ENCODE data around the gene GUK1.

Gene GUK1

GRCh38 chr1:228152918-228153258 is 12.8 kb downstream of the GUK1 start:
- no peak overlapping the region for H3K4me2 ChIP-seq (ENCODE audit: low read length)
- H3K27ac ChIP-seq: no peak overlapping the region
- H3K27me3 ChIP-seq (ENCODE audit: control insufficient read depth, insufficient read depth, low read length): no peaks in the 10 kb centered on the region
- H3K79me2 ChIP-seq: peaks cover 8% of the 10 kb centered on the region
- no peak overlapping the region for H2AFZ ChIP-seq
- H3K9me3 ChIP-seq (ENCODE audit: control insufficient read depth, low read length): no peaks in the 10 kb centered on the region
- H3K36me3 ChIP-seq (ENCODE audit: control insufficient read depth, insufficient read depth, low read length): no peaks in the 10 kb centered on the region
- peaks cover 6% of the 10 kb centered on the region for H3K4me1 ChIP-seq
- TF ChIP-seq CTCF (IDR thresholded peaks at IDR 0.05): no peak
- no peak overlapping the region for H3K9ac ChIP-seq
- H3K4me3 ChIP-seq (ENCODE audit: low read depth, low read length): no peak overlapping the region

GRCh38 chr1:228154021-228154669 is 14.1 kb downstream of the GUK1 start:
- H3K27me3 ChIP-seq (ENCODE audit: control insufficient read depth, insufficient read depth, low read length): no peaks in the 10 kb centered on the region
- H3K4me1 ChIP-seq: peaks cover 6% of the 10 kb centered on the region
- no peak overlapping the region for H3K4me2 ChIP-seq (ENCODE audit: low read length)
- H2AFZ ChIP-seq: no peak overlapping the region
- no peaks in the 10 kb centered on the region for H3K36me3 ChIP-seq (ENCODE audit: control insufficient read depth, insufficient read depth, low read length)
- H3K4me3 ChIP-seq (ENCODE audit: low read depth, low read length): no peak overlapping the region
- H3K9ac ChIP-seq: no peak overlapping the region
- H3K79me2 ChIP-seq: peaks cover 8% of the 10 kb centered on the region
- no peaks in the 10 kb centered on the region for H3K9me3 ChIP-seq (ENCODE audit: control insufficient read depth, low read length)
- no peak overlapping the region for H3K27ac ChIP-seq
- TF ChIP-seq CTCF (IDR thresholded peaks at IDR 0.05): no peak

- Histone ChIP-seq H3K4me3 (ENCODE audit: low read depth, low read length) (no peak overlapping the region), H3K9me3 (ENCODE audit: control insufficient read depth, low read length) (no peaks in the 10 kb centered on the region), H3K4me1 (peaks cover 6% of the 10 kb centered on the region), H3K4me2 (ENCODE audit: low read length) (no peak overlapping the region), H2AFZ (no peak overlapping the region), H3K79me2 (peaks cover 6% of the 10 kb centered on the region), H3K27ac (no peak overlapping the region), H3K27me3 (ENCODE audit: control insufficient read depth, insufficient read depth, low read length) (no peaks in the 10 kb centered on the region), H3K9ac (no peak overlapping the region), H3K36me3 (ENCODE audit: control insufficient read depth, insufficient read depth, low read length) (no peaks in the 10 kb centered on the region)
- TF ChIP-seq CTCF (IDR thresholded peaks at IDR 0.05): no peak
These were observed 14.8 kb downstream of the GUK1 start for GRCh38 chr1:228154670-228155571.

GRCh38 chr1:228155596-228156514 is 15.8 kb downstream of the GUK1 start:
- H3K9ac ChIP-seq: no peak overlapping the region
- H3K9me3 ChIP-seq (ENCODE audit: control insufficient read depth, low read length): no peaks in the 10 kb centered on the region
- no peak overlapping the region for H2AFZ ChIP-seq
- H3K79me2 ChIP-seq: peaks cover 4% of the 10 kb centered on the region
- no peak for TF ChIP-seq CTCF (IDR thresholded peaks at IDR 0.05)
- H3K27ac ChIP-seq: no peak overlapping the region
- no peaks in the 10 kb centered on the region for H3K36me3 ChIP-seq (ENCODE audit: control insufficient read depth, insufficient read depth, low read length)
- H3K4me2 ChIP-seq (ENCODE audit: low read length): no peak overlapping the region
- no peaks in the 10 kb centered on the region for H3K27me3 ChIP-seq (ENCODE audit: control insufficient read depth, insufficient read depth, low read length)
- peaks cover 6% of the 10 kb centered on the region for H3K4me1 ChIP-seq
- H3K4me3 ChIP-seq (ENCODE audit: low read depth, low read length): no peak overlapping the region

Data from parathyroid adenoma (tissue), 2 donors.